G401.6 (cell line): Measurements from ENCODE around the gene TMEM176A.
A peak's percentile ranks its signal among the peaks of the same experiment; 100 is the strongest.
"Not testable (repeated sequence)": the region's sequence is repeated elsewhere in the genome, so short reads cannot be mapped to it uniquely, and the experiment has no call there.

ENCODE experiments used
- FAIRE-seq: peaks from 2 replicates; lab custom pipeline; 2012; peaks lifted over from hg19 to GRCh38; lab: Jason Lieb, UNC

Gene TMEM176A, protein sequence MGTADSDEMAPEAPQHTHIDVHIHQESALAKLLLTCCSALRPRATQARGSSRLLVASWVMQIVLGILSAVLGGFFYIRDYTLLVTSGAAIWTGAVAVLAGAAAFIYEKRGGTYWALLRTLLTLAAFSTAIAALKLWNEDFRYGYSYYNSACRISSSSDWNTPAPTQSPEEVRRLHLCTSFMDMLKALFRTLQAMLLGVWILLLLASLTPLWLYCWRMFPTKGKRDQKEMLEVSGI

GRCh38 chr7:150800581-150801241 lies at the start of gene TMEM176A:
TMEM176A (plus strand) TSS chr7:150800769; CDS start chr7:150801551, 782 bp downstream.
- no peak for FAIRE-seq

DNA sequence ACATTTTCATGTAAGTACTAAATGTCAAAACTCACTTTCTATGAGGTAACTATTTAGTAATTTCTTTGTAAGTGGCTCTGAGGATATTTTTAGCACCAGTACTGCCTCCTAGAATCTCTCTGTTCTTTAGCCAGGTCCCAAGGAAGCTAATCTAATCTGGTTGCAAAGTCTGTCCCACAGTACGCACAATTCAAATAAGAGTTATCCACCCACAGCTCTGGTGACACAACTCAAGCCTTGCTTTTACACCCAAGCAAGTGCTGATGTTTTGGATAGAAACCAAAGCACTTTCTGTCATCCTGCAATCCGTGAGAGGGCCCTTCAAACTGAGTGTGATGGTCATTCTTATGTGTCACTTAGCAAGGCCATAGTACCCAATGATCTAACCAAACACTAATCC lies 48.9 kb upstream of the TMEM176A start:
- no peak for FAIRE-seq

DNA sequence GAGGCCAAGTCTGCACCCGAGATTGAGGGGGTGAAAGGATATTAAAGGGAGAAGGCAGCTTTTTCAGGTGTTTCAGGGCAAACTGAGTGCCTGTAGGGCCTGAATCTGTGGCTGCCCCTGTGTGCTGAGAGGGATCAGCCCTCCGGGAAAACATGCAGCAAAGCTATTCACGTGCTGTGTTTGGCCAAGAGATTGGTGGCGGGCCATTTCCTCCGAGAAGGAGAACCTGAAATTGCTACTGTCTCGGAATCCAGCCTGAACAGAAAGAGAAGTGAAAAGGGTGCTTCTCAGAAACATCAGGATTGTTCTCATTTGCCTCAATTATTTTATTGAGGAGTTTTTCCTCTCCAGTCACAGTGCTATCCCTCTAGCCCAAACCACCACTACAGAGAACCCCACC lies 47.3 kb upstream of the TMEM176A start:
- FAIRE-seq = no peak

DNA sequence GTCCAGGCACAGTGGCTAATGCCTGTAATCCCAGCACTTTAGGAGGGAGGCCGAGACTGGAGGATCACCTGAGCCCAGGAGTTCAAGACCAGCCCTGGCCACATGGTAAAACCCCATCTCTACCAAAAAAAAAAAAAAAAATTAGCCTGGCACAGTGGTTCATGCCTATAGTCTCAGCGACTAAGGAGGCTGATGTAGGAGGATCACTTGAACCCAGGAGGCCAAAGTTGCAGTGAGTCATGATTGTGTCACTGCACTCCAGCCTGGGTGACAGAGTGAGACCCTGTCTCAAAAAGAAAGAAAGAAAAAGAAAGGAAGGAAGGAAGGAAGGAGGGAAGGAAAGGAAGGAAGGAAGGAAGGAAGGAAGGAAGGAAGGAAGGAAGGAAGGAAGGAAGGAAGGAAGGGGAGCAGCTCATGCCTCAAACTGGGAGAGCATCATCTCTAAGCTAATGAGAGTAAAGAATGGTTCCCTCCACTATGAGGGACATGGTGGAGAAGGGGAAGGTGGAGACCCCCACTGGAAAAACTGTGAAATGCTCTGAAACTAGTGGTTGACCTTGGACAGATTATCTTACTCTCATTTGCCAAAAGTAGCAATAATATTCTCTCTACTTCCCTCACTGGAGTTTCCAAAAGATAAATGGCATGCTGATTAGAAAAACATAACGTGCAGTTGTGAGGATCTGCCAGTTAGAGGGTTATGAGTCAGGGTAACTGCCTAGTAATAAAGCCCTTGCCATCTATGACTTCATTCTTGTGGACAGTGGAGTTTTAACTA lies 46.6 kb upstream of the TMEM176A start:
- no peak for FAIRE-seq

- no peak for FAIRE-seq
Measured at GRCh38 chr7:150754951-150755350, 45.6 kb upstream of the TMEM176A start.

DNA sequence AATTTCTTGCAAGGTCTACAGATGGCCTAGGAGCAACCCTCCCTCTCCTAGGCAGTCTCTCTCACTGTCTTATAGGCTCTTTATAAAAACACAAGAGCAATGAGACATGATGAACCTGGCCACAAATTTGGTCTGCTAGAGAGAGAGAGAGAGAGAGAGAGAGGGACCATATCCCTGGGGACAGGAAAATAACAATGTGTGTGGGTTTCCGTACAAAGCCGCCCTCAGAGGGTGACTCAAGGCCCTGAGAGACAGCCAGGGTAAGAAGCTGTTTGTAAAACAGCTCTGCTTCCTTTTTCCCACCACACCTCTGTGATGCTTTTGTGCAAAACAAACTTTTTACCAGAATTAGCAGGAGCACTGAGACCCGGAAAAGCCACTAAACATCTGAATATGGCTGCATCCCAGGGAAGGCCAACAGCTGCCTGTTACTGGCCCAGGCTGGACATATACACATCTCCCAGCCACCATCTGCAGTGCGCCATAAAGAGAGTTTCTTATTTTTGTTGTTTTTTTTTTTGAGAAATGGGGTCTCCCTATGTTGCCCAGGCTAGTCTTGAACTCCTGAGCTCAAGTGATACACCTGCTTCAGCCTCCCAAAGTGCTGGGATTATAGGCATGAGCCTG lies 45.0 kb upstream of the TMEM176A start:
- FAIRE-seq = no peak

DNA sequence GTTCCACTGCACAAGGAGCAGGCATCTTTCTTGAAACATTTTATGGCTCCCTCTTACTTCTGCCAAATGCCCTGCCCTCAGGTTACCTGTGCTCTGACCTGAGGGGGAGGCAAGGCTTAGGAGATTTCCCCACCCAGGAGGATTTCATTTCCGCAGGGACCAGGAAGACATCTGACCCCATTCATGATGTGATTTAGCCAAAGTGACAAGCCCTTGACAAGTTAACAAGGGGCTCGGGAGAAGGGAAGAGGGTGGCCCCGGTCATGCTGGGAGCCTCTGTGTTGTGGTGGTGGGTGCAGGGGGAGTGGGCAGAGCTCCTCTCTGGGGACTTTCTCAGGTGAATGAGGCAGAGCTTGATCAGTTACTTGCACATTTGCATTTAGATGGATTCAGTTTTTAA lies 44.4 kb upstream of the TMEM176A start:
- no peak for FAIRE-seq

DNA sequence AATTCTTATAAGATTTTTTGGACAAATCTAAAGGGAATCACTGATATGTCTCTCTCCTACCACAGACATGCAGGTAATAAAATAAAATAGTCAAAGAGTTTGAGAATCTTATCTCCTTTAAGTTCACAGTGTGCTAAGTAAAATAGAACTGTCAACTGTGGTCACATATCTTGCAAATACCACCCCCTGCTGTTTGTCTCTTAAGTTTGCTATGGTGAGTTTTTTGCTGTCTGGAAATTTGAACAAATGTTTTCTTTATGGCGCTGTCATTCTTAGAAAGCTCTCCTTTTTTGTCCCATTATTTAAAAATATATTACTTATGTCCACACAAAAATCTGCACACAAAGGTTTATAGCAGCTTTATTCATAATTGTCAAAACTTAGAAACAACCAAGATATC lies 43.7 kb upstream of the TMEM176A start:
- FAIRE-seq = no peak

DNA sequence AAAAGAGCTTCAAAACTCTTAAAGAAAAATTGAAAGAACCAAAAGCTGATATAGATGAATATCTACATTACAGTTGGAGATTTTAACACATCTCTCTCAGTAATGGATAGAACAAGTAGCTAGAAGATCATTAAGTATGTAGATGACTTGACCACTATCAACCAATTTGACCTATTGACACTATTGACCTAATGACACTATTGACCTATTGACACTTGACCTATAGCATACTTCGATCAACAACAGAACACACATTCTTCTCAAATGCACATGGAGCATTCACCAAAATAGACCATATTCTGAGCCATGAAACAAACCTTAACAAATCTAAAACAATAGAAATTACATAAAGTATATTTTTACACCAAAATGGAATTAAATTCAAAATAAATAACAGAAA lies 41.1 kb upstream of the TMEM176A start:
- FAIRE-seq = no peak

DNA sequence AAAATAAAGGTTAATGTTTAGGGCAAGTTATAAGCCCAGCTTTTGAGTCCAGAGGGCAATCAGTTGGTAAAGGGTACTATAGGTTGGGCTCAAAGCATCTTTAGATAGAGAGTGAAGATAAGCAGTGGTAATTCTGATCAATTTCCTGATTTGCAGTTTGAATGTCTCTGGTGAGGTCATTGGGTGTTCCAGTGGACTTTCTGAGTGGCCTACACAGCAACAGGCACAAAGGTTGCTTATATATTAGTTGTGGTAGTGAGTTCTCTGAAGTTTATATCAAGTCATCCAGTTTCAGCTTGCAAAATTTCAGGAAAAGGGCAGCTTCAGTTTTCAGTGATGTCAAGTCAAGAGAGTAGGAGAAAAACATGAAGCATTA lies 34.2 kb upstream of the TMEM176A start:
- FAIRE-seq = no peak

GRCh38 chr7:150769768-150770167 lies 30.8 kb upstream of the TMEM176A start:
- no peak for FAIRE-seq

DNA sequence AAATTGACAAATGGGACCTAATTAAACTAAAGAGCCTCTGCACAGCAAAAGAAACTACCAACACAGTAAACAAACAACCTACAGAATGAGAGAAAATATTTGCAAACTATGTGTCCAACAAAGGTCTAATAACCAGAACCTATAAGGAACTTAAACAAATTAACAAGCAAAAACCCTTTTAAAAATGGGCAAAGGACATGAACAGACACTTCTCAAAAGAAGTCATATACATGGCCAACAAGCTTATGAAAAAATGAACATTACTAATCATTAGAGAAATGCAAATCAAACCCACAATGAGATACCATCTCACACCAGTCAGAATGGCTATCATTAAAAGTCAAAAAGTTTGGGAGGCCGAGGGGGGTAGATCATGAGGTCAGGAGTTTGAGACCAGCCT lies 26.4 kb upstream of the TMEM176A start:
- not testable (repeated sequence) for FAIRE-seq

DNA sequence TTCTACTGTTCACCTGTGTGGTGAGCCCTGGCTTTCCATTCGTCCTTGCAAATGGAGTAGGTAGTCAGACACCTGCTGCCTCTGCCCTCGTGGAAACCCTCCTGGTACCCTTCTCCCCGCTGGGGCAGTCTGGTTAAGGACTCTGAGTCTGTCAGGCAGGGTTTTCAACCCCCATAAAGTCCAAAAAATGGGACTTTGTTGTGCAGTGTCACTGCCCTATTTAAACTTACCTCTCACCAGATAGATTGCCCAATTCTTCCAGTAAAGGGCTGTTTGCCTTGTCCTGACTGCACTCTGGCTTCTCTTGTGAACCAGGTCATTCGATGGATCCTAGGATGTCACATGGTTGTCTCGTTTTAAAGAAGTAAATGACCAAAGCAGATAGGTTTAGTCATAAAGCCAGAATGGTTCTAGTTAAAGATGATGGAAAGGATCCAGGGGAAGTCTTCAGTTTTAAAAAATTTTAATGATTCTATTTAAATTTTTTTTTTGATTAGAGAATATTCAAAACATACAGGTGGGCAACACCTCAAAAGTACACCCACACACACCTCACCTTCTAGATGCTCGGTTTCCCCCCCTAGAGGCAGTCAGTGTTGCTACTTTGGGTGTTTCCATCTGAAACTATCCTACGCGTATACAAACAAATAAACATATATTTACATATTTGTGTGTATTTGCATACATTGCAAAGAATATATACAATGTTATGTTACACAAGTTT lies 22.4 kb upstream of the TMEM176A start:
- no peak for FAIRE-seq

DNA sequence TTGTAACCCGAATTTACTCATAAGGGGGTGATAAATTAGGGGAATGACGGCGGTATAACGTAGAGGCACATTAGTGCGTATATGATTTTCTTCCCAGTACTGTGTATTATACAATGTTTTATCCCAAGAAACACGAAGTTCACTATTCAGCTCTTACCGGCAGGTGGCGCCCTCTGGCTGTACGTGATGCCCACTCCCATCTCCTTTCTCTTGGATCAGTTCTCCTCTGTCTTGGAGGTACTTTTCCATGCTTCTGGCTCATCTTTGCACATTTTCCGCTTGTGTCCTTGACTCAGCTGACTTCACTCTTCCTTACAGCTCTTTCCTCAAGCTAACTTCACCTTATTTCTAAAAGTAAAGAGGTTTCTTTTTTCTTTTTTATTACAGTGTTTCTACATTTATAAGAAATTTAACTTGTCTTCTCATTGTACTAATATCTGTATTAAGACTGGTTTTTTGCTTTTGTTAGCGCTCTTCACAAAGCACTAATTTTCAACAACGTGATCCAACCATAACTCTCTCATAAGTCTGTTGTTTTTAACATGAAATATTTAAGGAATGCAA lies 21.7 kb upstream of the TMEM176A start:
- peak; percentile 93 for FAIRE-seq

- no peak for FAIRE-seq
Measured at GRCh38 chr7:150780292-150780691, 20.3 kb upstream of the TMEM176A start.

- no peak for FAIRE-seq
Measured at GRCh38 chr7:150781103-150781502, 19.5 kb upstream of the TMEM176A start.

GRCh38 chr7:150781961-150782360 lies 18.6 kb upstream of the TMEM176A start:
- FAIRE-seq = no peak

GRCh38 chr7:150784120-150784736 lies 16.3 kb upstream of the TMEM176A start:
- no peak for FAIRE-seq

DNA sequence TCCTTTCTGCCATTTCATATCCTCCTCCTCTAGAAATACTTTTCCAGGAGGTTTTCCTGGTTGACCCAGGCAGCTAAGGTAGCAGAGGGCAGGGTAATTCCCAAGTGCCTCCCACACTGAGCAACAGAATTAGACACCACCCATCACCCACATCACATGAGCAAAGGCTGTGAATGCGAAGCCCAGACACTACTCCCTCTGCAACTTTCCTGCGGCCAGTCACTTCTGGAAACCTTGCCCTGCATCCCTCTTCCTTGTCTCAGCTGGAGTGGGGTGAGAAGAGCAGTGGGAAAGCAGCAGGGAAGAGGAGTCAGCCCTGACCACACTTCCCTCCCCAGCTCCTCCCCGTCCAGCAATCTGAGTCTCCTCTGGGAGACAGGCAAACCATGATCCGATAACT lies 15.6 kb upstream of the TMEM176A start:
- no peak for FAIRE-seq

DNA sequence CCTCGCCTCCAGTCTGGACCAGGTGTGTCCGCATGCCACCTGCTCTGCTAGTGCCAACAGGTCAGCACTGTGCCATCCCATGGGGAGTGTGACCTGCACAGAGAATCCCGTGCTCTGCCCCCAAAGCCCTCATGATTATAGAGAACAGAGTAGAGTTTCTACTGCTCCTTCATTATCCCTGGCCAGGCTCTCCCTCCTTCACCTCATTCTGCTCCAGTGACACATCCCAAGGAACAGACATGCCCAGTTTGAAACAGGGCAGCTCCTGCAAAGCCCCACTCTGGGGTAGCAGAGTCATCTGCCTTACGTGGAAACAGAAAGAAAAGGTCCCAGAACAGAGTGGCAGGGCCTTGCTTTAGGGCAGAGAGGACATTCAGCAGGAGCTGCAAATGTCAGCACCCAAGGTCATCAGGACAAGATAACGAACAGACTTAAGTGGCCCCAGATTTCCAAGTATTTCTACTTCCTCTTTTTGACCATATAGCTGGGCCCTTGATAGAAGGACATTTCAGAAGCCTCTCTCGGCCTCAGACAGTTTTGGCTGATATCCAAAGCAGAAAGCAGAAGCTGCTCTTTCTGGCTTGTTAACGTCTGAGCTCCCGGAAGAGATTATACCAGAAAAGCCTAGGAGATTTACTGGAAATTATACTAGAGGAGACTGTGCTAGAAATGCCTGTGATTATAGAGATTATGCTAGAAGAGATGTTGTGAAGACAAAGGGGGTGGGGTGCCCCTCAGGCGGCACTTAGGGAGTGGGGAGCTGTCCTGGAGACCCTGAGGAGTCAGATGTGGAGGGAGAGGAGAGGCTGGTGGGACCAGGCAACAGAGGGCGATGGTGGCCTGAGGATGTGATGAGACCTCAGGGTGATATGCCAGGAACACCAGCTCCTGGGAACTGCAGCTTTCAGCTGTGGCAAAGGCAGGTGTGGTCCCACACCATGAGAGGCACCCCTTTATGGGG lies 13.0 kb upstream of the TMEM176A start:
- no peak for FAIRE-seq
